Measurements from ENCODE around the gene CRYBG3. TPM values are rescaled to one million over a fixed set of nuclear protein-coding genes. Genes with fewer than 3 reads are reported as not detected.

CRYBG3 gene
- total and polyA plus RNA-seq, 4 donors, result 1.1 to 9.5 (median 2.5) TPM

- DNase-seq (ENCODE audit: low spot score), result no peak
- TF ChIP-seq HNF4A (conservative IDR thresholded peaks at IDR 0.05) (no peak), HNF4G (IDR thresholded peaks at IDR 0.05) (no peak)
- Histone ChIP-seq H3K27me3 (ENCODE audit: control insufficient read depth in 4 of 4, insufficient read depth in 4 of 4, low read length in 3 of 4) (no peaks in the 10 kb centered on the region), H3K27ac (ENCODE audit: low read depth in 1 of 2, low read length in 2 of 2) (no peak overlapping the region), H3K4me3 (ENCODE audit: low read depth in 1 of 3, low read length in 3 of 3) (no peak overlapping the region), H3K4me1 (ENCODE audit: control insufficient read depth in 4 of 4, insufficient read depth in 4 of 4, low read length in 3 of 4) (peaks cover 0 to 5% (median 2%) of the 10 kb centered on the region in 4 donors), H3K9ac (ENCODE audit: low read depth in 1 of 2, low read length in 2 of 2) (no peak overlapping the region), H3K9me3 (ENCODE audit: control insufficient read depth in 4 of 4, low read length in 3 of 4) (no peaks in the 10 kb centered on the region), H3K36me3 (ENCODE audit: control insufficient read depth in 4 of 4, insufficient read depth in 3 of 4, low read depth in 1 of 4, low read length in 3 of 4) (peaks cover 0 to 7% (median under 1%) of the 10 kb centered on the region in 4 donors)
- 95% methylated on average over 3 of the region's 3 CpGs for WGBS
Measured at GRCh38 chr3:97896547-97896946, 74.7 kb downstream of the CRYBG3 start.

DNA sequence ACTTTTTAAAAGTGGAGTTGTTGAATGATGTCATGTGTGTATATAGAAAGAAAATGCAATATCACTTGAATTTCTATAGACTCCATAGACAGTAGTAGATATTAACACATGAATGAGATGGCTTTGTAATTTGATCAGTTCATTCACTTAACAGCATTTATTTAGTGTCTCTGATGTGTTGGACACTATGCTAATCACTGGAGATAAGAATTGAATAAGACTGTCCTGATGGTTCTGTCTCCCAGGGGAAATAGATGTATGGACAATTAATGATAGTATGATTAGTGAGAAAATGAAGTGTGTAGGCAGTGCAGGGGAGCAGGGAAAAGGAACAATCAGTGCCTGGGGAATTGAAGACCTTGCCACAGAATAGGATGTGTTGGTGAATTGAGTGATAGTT, 77.5 kb downstream of the CRYBG3 start:
- H3K27ac ChIP-seq (ENCODE audit: low read depth in 1 of 2, low read length in 2 of 2), result no peak overlapping the region
- H3K27me3 ChIP-seq (ENCODE audit: control insufficient read depth in 4 of 4, insufficient read depth in 4 of 4, low read length in 3 of 4), result no peaks in the 10 kb centered on the region
- no peaks in the 10 kb centered on the region for H3K9me3 ChIP-seq (ENCODE audit: control insufficient read depth in 4 of 4, low read length in 3 of 4)
- peaks cover 0 to 11% (median 7%) of the 10 kb centered on the region in 4 donors for H3K4me1 ChIP-seq (ENCODE audit: control insufficient read depth in 4 of 4, insufficient read depth in 4 of 4, low read length in 3 of 4)
- H3K4me3 ChIP-seq (ENCODE audit: low read depth in 1 of 3, low read length in 3 of 3), result no peak overlapping the region
- no peaks in the 10 kb centered on the region for H3K36me3 ChIP-seq (ENCODE audit: control insufficient read depth in 4 of 4, insufficient read depth in 3 of 4, low read depth in 1 of 4, low read length in 3 of 4)
- DNase-seq (ENCODE audit: low spot score), result no peak
- H3K9ac ChIP-seq (ENCODE audit: low read depth in 1 of 2, low read length in 2 of 2), result no peak overlapping the region
- TF ChIP-seq TAF1 (conservative IDR thresholded peaks at IDR 0.05) (no peak), HNF4A (conservative IDR thresholded peaks at IDR 0.05) (no peak), NR2F2 (IDR thresholded peaks at IDR 0.05) (no peak), FOXA2 (IDR thresholded peaks at IDR 0.05) (no peak), ZBTB33 (IDR thresholded peaks at IDR 0.05) (no peak), HNF4G (IDR thresholded peaks at IDR 0.05) (no peak), ATF3 (IDR thresholded peaks at IDR 0.05) (no peak), REST (IDR thresholded peaks at IDR 0.05) (no peak), GABPA (IDR thresholded peaks at IDR 0.05 in 1 of 2, conservative IDR thresholded peaks at IDR 0.05 in 1 of 2) (no peak), RAD21 (IDR thresholded peaks at IDR 0.05) (no peak), RXRA (IDR thresholded peaks at IDR 0.05) (no peak), EGR1 (IDR thresholded peaks at IDR 0.05; ENCODE audit: low read depth in 2 of 2) (no peak), JUND (IDR thresholded peaks at IDR 0.05) (no peak), FOXA1 (IDR thresholded peaks at IDR 0.05) (no peak), SP1 (IDR thresholded peaks at IDR 0.05) (no peak), YY1 (IDR thresholded peaks at IDR 0.05) (no peak)
